HepG2 (cell line): ENCODE data around the gene IL12A. TPM values are rescaled to one million over a fixed set of nuclear protein-coding genes. Genes with fewer than 3 reads are reported as not detected.

ENCODE experiments used
- CAMTA2 ChIP-seq: sonication (generic); formaldehyde crosslinking; IDR thresholded peaks from 2 replicates; pipeline ENCODE4 v1.4.0; 2020; ENCODE audit warnings: mild to moderate bottlenecking, missing genetic modification reagents, borderline replicate concordance
- ELF1 ChIP-seq: sonication (generic); formaldehyde crosslinking; IDR thresholded peaks from 2 replicates; pipeline ENCODE4 v1.4.0; 2020; ENCODE audit warnings: missing genetic modification reagents
- FOXA1 ChIP-seq, 2 experiments: fragments of 450-650 bp in 1 of 2; sonication (generic) in 1 of 2; formaldehyde crosslinking in 1 of 2; IDR thresholded peaks; 2 replicates each; pipeline versions ENCODE4 v1.4.0 to v1.6.1; 2016 to 2020; ENCODE audit warnings: missing genetic modification reagents in 1 of 2
- FOXA3 ChIP-seq: IDR thresholded peaks from 2 replicates; pipeline ENCODE4 v1.6.1; 2016; ENCODE audit warnings: missing genetic modification reagents, missing compliant biosample characterization
- GLI4 ChIP-seq: sonication (generic); formaldehyde crosslinking; IDR thresholded peaks from 2 replicates; pipeline ENCODE4 v1.5.1; 2020; ENCODE audit warnings: missing genetic modification reagents, mild to moderate bottlenecking, moderate library complexity, borderline replicate concordance
- GLMP ChIP-seq: sonication (generic); formaldehyde crosslinking; IDR thresholded peaks from 2 replicates; pipeline ENCODE4 v1.9.0; 2021; ENCODE audit warnings: missing genetic modification reagents, mild to moderate bottlenecking, borderline replicate concordance
- HDAC2 ChIP-seq: sonication (generic); formaldehyde crosslinking; IDR thresholded peaks from 2 replicates; pipeline ENCODE4 v1.4.0; 2020; ENCODE audit warnings: missing genetic modification reagents
- HMGA1 ChIP-seq: sonication (generic); formaldehyde crosslinking; conservative IDR thresholded peaks from 2 replicates; pipeline ENCODE4 v1.4.0; 2020; ENCODE audit warnings: missing genetic modification reagents
- HNF4G ChIP-seq, 2 experiments: sonication (generic) in 1 of 2; formaldehyde crosslinking in 1 of 2; IDR thresholded peaks; 2 replicates each; pipeline versions ENCODE4 v1.4.0 to v1.6.1; 2011 to 2020; ENCODE audit warnings: borderline replicate concordance in 2 of 2, low read depth in 2 of 2, mild to moderate bottlenecking in 2 of 2, low read length in 1 of 2, missing genetic modification reagents in 1 of 2, moderate library complexity in 1 of 2
- HOXA5 ChIP-seq: sonication (generic); formaldehyde crosslinking; IDR thresholded peaks from 2 replicates; pipeline ENCODE4 v1.4.0; 2020; ENCODE audit warnings: missing genetic modification reagents
- HOXA9 ChIP-seq: sonication (generic); formaldehyde crosslinking; IDR thresholded peaks from 2 replicates; pipeline ENCODE4 v1.8.1; 2022; ENCODE audit warnings: missing genetic modification reagents, mild to moderate bottlenecking, moderate library complexity, borderline replicate concordance
- KLF11 ChIP-seq: IDR thresholded peaks from 2 replicates; pipeline ENCODE4 v1.6.1; 2016; ENCODE audit warnings: missing compliant biosample characterization
- MATR3 ChIP-seq: sonication (generic); formaldehyde crosslinking; IDR thresholded peaks from 2 replicates; pipeline ENCODE4 v1.4.0; 2020; ENCODE audit warnings: missing genetic modification reagents
- PCBP2 ChIP-seq: fragments of 200-400 bp; formaldehyde crosslinking; optimal IDR thresholded peaks from 2 replicates; pipeline ENCODE3; 2018; ENCODE audit warnings: low read length, low read depth; ENCODE audit not compliant: poor library complexity, severe bottlenecking
- RARA ChIP-seq: IDR thresholded peaks from 2 replicates; pipeline ENCODE4 v1.6.1; 2016; ENCODE audit warnings: missing genetic modification reagents, missing compliant biosample characterization
- TFE3 ChIP-seq: IDR thresholded peaks from 2 replicates; pipeline ENCODE4 v1.6.1; 2016
- TOE1 ChIP-seq: sonication (generic); formaldehyde crosslinking; IDR thresholded peaks from 2 replicates; pipeline ENCODE4 v1.4.0; 2020; ENCODE audit warnings: mild to moderate bottlenecking, missing genetic modification reagents
- ZBTB20 ChIP-seq: sonication (generic); formaldehyde crosslinking; IDR thresholded peaks from 2 replicates; pipeline ENCODE4 v1.8.1; 2023; ENCODE audit warnings: missing genetic modification reagents, low read depth, mild to moderate bottlenecking, borderline replicate concordance
- ZGPAT ChIP-seq: IDR thresholded peaks from 2 replicates; pipeline ENCODE4 v1.6.1; 2016; ENCODE audit warnings: mild to moderate bottlenecking
- ZNF138 ChIP-seq: sonication (generic); formaldehyde crosslinking; IDR thresholded peaks from 2 replicates; pipeline ENCODE4 v1.5.0; 2020; ENCODE audit warnings: mild to moderate bottlenecking, low read depth, missing genetic modification reagents
- ZNF24 ChIP-seq: fragments of 450-650 bp; IDR thresholded peaks from 2 replicates; pipeline ENCODE4 v1.6.1; 2017; ENCODE audit warnings: antibody characterized with exemption, mild to moderate bottlenecking
- ZNF3 ChIP-seq: IDR thresholded peaks from 2 replicates; pipeline ENCODE4 v1.7.0; 2017; ENCODE audit warnings: inconsistent platforms
- ZNF562 ChIP-seq: sonication (generic); formaldehyde crosslinking; IDR thresholded peaks from 2 replicates; pipeline ENCODE4 v1.8.0; 2022; ENCODE audit warnings: missing genetic modification reagents, borderline replicate concordance
- ZNF7 ChIP-seq: IDR thresholded peaks from 2 replicates; pipeline ENCODE4 v1.6.1; 2016; ENCODE audit warnings: missing biosample characterization, missing genetic modification reagents
- ZNF766 ChIP-seq: sonication (generic); formaldehyde crosslinking; IDR thresholded peaks from 2 replicates; pipeline ENCODE4 v1.5.0; 2020; ENCODE audit warnings: missing genetic modification reagents, borderline replicate concordance
- ZSCAN25 ChIP-seq: sonication (generic); formaldehyde crosslinking; IDR thresholded peaks from 2 replicates; pipeline ENCODE4 v1.8.0; 2022; ENCODE audit warnings: mild to moderate bottlenecking, missing genetic modification reagents
- ZSCAN5A ChIP-seq: sonication (generic); formaldehyde crosslinking; IDR thresholded peaks from 2 replicates; pipeline ENCODE4 v1.8.0; 2022; ENCODE audit warnings: mild to moderate bottlenecking, missing genetic modification reagents, borderline replicate concordance
- polyA plus RNA-seq, 8 experiments: library from polyadenylated mRNA; depleted of rRNA in 3 of 8; stranded (reverse) in 7 of 8; unstranded in 1 of 8; fragments of >200 nt; fragmentation: Illumina TruSeq in 4 of 8; extraction: Trizol in 4 of 8; gene quantifications; 2 replicates each; pipeline versions ENCODE4 v1.2.1 to v1.2.3, GENCODE V29; 2011 to 2016; ENCODE audit warnings: low read depth in 4 of 8, missing spikeins in 1 of 8, mixed read lengths in 1 of 8; ENCODE audit not compliant: insufficient read depth in 1 of 8
- total RNA-seq, 5 experiments: library from RNA; depleted of rRNA; stranded (reverse); fragments of >200 nt; fragmentation: Illumina TruSeq; extraction: Trizol; gene quantifications; 2 replicates each; pipeline ENCODE4 v1.2.3, GENCODE V29; 2016; ENCODE audit warnings: low read depth in 1 of 5

IL12A gene
- total and polyA plus RNA-seq, 2 of the 13 experiments (the other 11 are each of a cell fraction or from before 2014, with no cell fraction given): 0.36 to 1.1 TPM

GRCh38 chr3:159978353-159978752 is 10.3 kb upstream of the IL12A start (continued):
- TF ChIP-seq GLMP (CRISPR knock-in tag): no peak
- TF ChIP-seq HOXA5 (CRISPR knock-in tag): no peak
- no peak for TF ChIP-seq HOXA9 (CRISPR knock-in tag)
- TF ChIP-seq ZBTB20 (CRISPR knock-in tag): no peak
- TF ChIP-seq ZNF766 (CRISPR knock-in tag): no peak
- TF ChIP-seq ZNF562 (CRISPR knock-in tag): no peak
- TF ChIP-seq KLF11 (CRISPR knock-in tag): no peak
- no peak for TF ChIP-seq FOXA1 (IDR thresholded peaks at IDR 0.05)
- TF ChIP-seq FOXA1 (CRISPR knock-in tag; IDR thresholded peaks at IDR 0.05): peak; percentile 71
- TF ChIP-seq HDAC2: peak; percentile 41; the same call in 1 of the 2 replicates
- no peak for TF ChIP-seq TFE3 (CRISPR knock-in tag)
- no peak for TF ChIP-seq TOE1
- TF ChIP-seq ZNF24: no peak
- peak; percentile 81 for TF ChIP-seq HNF4G (IDR thresholded peaks at IDR 0.05; ENCODE audit: borderline replicate concordance, low read depth, low read length)
- TF ChIP-seq HNF4G (CRISPR knock-in tag; IDR thresholded peaks at IDR 0.05; ENCODE audit: borderline replicate concordance, low read depth): 0 out of 2 replicates have a peak, but pooled peaks have one; percentile 18
- no peak for TF ChIP-seq ZGPAT (CRISPR knock-in tag)
- TF ChIP-seq PCBP2: no peak
- peak; percentile 60; the same call in 1 of the 2 replicates for TF ChIP-seq ZNF3 (CRISPR knock-in tag)
- TF ChIP-seq GLI4 (CRISPR knock-in tag): no peak
- no peak for TF ChIP-seq ZNF138 (CRISPR knock-in tag)
- TF ChIP-seq ZNF7 (CRISPR knock-in tag): no peak
- TF ChIP-seq CAMTA2 (CRISPR knock-in tag): no peak
- TF ChIP-seq FOXA3 (CRISPR knock-in tag): peak; percentile 83
- TF ChIP-seq HMGA1 (CRISPR knock-in tag): no peak
- TF ChIP-seq ZSCAN25: 0 out of 2 replicates have a peak, but pooled peaks have one; percentile 21
- TF ChIP-seq MATR3 (CRISPR knock-in tag): no peak
- no peak for TF ChIP-seq RARA (CRISPR knock-in tag)
- no peak for TF ChIP-seq ELF1 (CRISPR knock-in tag)
- no peak for TF ChIP-seq ZSCAN5A (CRISPR knock-in tag)
